NCI-H82 treated with DMSO at 0.1 percent for 48 hours (cell line): ENCODE data around the gene PLEKHJ1.

Experiments used
- DNase-seq: peaks from one replicate; lab custom pipeline; 2025; ENCODE audit not compliant: unreplicated experiment; lab: John Stamatoyannopoulos, UW

Gene PLEKHJ1

DNA sequence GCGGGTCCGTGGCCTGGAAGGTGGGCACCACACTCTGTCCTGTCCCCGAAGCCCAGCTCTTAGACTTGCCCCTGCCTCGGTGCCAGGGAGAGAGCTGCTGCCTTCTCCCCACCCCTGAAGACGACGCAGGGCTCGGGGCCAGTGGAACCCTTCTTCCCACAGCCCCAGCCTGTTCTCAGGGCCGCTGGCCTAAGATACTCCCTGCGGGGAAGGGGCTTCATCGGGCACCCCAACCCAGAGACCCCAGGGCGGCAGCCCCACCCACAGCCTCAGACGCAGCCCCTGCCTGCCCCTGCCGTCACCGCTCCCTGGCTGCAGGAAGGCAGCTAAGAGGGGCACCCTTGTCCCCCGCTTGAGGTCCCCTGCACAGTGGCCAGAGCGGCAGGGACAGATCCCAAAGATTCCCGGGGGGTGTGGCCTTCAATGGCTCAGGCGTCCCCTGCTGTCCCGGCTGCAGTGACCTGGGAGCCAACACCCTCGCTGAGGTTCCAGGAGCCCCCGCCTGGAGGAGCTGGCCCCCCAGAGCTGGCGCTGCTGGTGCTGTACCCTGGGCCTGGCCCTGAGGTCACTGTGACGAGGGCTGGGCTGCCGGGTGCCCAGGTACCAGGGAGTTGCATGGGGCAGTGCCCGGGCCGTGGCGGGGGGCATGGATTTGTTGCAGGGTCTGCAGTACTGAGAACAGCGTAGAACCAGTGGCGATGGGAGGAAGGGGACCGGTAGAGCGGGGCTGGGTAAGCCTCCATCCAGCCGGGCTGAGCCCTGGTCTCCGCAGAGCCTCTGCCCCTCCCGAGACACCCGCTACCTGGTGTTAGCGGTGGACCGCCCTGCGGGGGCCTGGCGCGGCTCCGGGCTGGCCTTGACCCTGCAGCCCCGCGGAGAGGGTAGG lies 14.0 kb upstream of the PLEKHJ1 start:
- DNase-seq = no peak

DNA sequence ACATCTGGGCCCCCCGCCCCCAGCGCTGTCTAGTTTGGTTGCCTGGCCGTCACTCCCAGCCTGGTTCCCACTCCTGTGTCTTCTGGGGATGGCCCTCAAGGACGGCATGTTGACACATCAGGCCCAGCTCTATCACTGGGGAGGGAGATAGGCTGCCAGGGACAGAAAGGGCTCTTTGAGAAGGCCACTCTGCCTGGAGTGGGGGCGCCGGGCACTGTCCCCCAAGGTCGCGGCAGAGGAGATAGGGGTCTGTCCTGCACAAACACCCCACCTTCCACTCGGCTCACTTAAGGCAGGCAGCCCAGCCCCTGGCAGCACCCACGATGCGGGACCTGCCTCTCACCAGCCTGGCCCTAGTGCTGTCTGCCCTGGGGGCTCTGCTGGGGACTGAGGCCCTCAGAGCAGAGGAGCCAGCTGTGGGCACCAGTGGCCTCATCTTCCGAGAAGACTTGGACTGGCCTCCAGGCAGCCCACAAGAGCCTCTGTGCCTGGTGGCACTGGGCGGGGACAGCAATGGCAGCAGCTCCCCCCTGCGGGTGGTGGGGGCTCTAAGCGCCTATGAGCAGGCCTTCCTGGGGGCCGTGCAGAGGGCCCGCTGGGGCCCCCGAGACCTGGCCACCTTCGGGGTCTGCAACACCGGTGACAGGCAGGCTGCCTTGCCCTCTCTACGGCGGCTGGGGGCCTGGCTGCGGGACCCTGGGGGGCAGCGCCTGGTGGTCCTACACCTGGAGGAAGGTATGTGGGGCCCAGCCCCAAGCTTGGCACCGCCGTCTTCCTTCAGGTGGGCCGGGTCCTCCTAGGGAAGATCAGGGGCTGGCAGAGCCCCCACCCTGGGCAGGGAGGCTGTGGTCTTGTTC lies 13.1 kb upstream of the PLEKHJ1 start, which contains the start of gene AMH:
Gene AMH (plus strand): TSS at position 314 of the 857 bp plus-strand sequence. CDS start 10 bp downstream, at position 324.
- DNase-seq = no peak

DNA sequence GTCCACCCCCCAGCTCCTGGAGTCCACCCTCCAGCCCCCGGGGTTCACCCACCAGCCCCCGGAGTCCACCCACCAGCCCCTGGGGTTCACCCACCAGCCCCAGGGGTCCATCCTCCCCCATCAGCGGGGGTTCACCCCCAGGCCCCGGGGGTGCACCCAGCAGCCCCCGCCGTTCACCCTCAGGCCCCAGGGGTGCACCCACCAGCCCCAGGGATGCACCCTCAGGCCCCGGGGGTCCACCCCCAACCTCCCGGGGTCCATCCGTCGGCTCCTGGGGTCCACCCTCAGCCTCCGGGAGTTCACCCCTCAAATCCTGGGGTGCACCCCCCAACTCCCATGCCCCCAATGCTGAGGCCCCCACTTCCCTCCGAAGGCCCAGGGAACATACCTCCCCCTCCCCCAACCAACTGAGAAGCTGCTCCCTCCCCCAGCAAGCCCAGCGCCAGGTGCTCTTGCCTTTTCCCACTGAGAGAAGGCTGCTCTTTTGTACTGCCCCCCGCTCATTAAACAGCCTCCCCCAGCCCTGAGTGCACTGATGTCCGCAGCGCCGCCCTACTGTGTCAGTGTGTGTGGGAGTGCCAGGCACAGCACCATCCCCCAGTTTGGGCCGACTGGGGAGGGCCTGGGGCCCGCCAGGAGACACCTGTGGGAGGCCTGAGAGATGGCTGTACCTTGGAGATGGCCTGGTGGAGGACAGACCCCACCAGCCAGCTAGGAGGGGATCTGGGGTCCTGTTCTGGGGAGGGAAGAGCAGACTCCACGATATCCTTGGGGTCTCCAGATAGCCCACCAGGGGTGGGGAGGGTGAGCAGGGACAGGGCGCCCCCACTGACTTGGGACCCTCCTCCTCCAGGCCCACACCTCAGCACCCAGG lies 12.2 kb upstream of the PLEKHJ1 start:
- no peak for DNase-seq

DNA sequence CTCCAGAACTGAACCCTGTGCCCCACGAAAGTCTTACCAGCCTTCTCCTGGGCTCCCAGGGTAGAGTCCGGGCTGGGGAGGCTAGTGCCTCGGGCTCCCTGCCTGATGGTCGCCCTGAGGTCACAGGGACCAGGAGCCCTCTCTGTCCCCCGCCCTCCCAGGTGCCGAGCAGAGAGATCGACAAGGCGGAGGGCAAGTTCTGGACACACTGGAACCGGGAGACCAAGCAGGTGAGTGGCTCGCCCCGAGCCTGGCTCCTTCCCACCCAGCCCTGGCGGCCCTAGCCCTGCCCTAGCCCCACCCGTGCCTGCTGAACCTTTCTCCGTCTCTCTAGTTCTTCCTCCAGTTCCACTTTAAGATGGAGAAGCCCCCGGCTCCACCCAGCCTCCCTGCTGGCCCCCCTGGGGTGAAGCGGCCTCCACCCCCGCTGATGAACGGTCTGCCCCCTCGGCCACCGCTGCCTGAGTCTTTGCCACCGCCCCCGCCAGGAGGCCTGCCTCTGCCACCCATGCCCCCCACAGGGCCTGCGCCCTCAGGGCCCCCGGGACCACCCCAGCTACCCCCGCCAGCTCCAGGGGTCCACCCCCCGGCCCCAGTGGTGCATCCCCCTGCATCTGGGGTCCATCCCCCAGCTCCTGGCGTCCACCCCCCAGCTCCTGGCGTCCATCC lies 11.4 kb upstream of the PLEKHJ1 start:
- DNase-seq = no peak

DNA sequence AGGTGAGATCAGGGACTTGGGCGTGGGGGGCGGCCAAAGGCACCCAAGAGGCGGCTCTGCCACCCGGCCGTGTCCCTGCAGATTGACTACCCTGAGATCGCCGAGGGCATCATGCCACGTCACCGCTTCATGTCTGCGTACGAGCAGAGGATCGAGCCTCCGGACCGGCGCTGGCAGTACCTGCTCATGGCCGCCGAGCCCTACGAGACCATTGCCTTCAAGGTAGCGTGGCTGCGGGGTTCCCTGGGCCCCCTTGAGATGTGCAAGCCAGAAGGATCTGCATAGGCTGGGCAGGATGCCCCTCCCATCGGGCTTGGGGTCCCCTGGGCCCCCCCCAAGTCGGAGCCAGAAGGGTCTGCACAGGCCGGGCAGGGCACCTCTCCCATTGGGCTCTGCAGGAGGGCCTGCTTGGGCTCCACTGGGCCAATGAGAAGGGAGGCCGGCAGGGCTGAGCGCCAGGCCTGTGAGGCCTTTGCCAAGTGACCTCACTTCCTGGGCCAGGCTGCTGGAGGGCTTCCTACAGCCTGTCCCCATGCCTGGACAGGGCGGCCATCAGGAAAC lies 10.8 kb upstream of the PLEKHJ1 start:
- DNase-seq = no peak

DNA sequence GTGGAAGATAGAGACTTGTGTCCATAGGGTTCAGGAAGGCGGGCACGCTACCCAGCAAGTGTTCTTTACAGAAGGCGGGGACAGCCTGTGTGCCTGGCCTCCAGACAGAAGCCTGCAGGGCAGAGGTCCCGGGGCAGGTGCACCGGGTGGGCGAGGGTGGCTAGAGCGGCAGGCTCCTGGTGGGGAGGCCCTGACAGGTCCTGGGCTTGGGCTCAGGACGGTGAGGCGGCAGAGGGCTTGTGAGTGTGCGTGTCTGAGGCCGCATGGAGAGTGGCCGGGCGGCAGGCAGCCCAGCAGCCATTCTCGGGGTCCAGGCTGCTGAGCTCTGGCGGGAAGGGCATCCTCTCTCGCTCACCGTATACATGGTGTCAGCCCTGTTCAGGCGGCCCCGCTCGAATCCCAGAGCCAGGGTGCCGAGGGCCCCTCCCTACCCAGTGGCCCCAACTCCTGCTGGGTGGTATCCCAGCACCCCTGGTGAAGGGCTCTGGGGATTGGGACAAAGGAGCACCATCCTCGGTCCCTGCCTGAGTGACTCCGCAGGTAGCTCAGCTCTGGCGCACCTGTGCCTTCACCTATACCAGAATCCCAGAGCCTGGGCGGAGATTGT lies 10.0 kb upstream of the PLEKHJ1 start:
- DNase-seq = no peak

DNA sequence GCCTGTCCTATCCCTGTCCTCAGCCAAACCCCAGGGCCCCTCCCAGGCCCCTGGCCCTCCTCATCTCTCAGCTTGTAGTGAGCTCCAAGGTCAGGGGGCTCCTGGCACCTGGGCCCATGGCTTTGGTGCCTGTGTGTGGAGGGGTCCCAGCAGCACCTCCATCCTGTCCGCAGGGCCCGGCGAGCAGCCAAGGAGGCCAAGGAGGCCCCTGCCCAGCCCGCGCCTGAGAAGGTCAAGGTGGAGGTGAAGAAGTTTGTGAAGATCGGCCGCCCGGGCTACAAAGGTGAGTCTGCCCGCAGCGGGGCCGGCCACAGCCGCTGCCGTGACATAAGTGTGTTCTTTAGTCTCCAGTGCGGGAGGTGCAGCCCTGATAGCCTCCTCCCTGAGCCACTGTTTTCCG lies 9.1 kb upstream of the PLEKHJ1 start:
- no peak for DNase-seq

DNA sequence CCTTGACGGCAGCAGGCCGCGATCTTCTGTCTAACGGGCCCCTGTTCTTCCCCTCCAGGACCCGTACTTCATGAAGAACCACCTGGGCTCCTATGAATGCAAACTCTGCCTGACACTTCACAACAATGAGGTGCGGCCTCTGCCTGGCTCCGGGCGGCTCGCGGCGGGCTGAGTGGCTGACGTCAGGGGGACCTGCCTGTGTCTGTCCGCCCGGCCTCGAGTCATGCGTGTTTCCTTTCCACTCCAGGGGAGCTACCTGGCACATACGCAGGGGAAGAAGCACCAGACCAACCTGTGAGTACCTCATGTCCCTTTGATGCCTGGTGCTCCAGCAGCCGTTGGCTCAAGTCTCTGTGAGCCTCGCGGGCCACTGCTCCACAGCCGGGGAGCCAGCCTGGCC lies 8.4 kb upstream of the PLEKHJ1 start:
- DNase-seq = no peak

DNA sequence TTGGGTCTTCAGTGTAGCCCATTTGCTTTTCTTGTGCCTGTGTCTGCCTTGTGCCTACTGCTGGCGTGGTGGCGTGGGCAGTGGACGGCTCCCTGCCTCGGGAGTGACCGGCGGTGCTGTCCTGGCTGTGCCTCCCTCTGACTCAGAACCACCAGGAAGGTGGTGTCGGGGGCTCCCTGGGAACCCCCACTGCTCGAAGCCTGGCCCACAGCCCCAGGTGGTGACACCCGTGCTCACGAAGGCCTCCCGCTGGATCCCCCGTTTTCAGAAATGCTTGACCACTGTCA lies 7.9 kb upstream of the PLEKHJ1 start:
- DNase-seq = no peak

DNA sequence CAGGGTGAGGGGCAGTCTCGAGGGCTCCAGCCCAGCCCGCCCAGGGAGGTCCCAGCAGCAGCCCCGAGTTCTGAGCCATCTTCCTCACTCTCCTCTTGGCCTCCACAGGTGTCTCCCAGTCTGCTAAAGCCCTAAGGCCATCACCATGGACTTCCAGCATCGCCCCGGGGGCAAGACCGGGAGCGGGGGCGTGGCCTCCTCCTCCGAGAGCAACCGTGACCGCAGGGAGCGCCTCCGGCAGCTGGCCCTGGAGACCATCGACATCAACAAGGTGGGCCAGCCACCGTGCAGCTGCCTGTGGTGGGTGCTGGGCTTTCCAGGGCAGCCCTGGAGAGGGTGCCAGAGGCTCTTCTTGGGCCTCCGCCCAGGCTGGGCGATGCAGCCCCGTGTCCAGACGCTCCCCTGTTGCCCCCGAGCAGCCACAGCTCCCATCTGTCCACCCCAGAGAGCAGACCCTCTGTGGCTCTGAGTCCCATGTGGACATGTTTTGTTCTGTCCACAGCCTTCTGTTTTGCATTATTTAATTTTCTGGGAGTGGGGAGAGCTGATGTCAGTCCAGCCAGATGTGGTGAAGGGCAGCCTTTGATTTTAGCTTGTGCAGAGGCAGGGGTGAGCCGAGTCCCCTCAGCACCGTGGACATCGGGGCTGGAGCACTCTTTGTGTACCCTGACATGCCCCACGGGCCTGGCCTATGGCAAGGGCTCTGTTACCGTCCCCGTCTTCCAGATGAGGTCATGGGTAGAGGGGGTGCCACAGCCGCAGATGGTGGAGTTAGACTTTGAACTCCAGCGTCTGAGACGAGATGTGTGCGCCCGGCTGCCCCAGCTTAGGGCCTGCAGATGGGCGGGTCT lies 7.4 kb upstream of the PLEKHJ1 start:
- DNase-seq = no peak

DNA sequence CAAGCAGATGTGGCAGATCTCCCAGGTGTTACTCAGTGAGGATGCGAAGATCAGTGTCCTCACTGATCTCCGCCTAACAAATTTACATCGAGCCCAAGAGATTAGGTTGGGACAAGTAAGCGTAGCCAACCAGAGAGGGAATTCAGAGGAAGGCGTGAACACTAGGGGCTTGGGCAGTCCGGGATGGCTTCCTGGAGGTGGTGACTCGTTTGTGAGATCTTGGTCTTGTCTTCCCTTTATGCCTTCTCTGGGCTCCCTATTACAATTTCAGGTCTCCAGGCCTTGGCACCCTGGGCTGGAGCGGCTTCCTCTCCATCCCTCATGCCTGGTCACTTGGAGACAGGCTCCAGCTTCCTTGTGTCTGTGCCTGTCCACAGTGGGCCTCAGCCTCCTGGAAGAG lies 6.7 kb upstream of the PLEKHJ1 start:
- no peak for DNase-seq

DNA sequence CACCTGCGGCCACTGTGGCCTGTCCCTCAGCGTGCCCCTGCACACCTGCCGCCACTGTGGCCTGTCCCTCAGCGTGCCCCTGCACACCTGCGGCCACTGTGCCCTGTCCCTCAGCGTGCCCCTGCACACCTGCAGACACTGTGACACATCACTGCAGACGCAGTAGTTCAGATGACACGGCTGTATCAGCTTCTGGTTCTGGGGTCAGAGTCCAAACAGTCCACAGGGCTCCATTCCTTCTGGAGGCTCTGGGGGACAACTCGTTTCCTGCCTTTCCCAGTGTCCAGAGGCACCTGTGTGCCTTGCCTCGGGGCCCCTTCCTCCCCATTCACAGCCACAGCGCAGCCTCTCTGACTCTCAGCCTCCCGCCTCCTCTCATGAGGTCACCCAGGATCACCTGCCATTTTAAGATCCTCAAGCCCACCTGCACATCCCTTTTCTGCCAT lies 6.0 kb upstream of the PLEKHJ1 start:
- DNase-seq = no peak

DNA sequence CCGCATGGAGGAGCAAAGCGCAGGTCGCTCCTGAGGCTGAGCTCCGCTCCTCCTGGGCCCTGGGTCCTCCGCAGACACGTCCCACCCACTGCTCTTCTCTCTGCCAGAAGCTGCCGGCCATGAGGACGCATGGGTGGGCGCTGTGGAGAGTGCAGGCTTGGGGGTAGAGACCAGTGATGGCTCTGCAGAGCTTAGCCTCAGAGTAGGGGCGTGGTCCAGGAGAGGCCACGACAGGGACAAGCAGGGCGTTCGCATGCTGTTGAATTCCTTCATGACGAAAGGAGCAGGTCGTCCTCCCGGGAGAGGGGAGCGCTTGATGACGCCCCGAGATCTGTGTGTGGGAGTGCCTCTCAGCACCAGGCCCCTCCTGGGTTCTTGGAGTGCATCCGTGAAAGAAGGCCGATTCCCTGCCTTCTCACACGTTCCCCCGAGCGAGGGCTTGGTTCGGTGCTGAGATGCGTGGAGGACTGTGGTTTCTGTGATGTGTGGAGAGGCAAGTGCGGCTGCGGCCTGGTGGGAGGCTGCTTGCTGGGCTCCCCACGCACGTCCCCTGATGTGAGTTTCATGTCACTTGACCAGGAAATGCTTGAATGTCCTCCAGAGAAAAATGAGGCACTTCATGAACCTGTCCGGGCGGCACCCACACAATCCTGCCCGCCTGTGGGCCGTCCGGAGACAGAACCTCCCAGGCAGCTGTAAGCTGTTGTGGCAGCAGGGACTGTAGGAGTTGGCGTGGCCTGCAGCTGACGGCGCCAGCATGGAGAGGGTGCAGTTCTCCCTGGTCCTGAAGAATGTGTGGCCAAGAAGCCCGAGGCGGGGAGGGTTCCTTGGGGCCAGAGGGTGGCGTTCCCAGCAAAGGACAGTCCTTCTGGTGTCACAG lies 5.0 kb upstream of the PLEKHJ1 start:
- no peak for DNase-seq

DNA sequence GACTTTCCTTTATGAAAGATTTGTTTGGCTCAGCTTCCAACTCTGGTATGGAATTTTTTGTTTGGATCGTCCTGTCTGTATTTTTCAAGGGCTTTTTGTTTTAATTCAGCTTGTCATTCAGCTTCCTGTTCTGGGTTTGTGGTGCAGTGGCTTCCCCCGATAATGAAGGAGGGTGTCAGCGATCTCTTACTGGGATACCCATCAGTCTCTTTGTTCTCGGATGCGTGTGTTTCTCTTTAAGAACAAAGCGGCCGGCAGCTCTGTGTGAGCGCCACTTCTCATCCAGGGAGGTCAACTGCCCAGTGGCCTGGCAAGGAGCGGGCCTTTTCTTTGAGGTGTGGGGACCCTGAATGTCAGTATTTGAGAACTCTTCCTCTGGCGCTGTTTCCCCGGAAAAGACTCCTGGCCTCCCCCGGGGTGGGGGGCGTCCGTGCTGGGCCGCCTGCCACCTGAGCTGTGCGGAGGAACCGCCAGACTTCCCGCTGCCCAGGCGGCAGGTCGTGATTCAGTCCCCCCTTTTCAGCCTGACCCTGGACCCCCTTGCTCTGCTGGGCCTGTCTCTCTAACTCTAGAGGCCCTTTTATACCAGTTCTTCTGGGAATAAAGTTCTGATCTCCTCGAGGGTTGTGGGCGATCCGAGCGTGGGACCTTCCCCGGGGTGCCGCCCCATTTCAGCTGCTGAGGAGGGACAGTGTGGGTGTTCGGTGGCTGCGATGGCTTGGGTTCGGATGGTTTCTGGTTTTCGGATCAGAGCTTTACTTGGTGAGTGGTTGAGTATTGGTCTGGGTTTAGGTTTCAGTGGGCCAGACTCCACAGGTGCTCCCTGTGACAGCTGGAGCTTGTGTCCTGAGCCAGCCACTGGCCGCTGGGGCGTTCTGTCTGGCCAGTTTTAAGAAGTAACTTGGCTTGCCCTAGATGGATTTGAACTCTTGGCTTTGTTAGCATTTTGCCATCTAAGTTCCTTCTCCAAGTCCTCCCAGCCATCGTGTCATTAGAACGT lies 3.9 kb upstream of the PLEKHJ1 start:
- no peak for DNase-seq

DNA sequence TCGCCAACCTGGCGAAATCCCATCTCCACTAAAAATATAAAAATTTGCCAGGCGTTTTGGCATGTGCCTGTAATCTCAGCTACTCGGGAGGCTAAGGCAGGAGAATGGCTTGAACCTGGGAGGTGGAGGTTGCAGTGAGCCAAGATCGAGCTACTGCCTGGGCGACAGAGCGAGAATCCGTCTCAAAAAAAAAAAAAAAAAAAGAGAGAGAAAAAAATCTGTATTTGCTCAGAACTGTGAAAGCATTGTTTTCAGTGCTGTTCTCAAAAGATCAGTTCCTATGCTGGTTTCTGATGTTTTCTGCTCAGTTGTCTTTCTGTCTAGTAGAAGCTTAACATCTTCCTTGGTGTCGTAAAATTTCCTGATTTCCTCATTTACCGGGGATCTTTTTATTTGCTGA lies 3.0 kb upstream of the PLEKHJ1 start:
- DNase-seq = no peak

DNA sequence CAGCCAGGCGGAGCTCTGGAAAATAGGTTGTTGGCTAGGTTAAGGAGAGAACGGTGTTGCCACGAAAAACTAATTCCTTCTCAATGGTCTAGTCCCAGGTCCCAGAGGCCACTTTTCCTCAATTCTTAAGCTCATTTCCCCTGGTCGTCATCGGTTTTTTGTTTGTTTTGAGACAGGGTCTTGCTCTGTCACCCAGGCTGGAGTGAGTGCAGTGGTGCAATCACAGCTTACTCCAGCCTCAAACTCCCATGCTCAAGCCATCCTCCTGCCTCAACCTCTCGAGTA lies 1.7 kb upstream of the PLEKHJ1 start:
- no peak for DNase-seq
